Activated effector memory CD4-positive, alpha-beta T cell treated with anti-CD3 and anti-CD28 coated beads, Interleukin-2, amount 50 U/mL, for 16 hours (primary cell): ENCODE measurements around the gene STX11.
"Not testable (repeated sequence)": the region's sequence is repeated elsewhere in the genome, so short reads cannot be mapped to it uniquely, and the experiment has no call there.

ENCODE experiments used
- DNase-seq: peaks from one replicate; pipeline ENCODE4 v3.0.0-alpha.2; 2020

STX11 gene

GRCh38 chr6:144178323-144178722 lies 28.0 kb downstream of the STX11 start:
- no peak for DNase-seq

DNA sequence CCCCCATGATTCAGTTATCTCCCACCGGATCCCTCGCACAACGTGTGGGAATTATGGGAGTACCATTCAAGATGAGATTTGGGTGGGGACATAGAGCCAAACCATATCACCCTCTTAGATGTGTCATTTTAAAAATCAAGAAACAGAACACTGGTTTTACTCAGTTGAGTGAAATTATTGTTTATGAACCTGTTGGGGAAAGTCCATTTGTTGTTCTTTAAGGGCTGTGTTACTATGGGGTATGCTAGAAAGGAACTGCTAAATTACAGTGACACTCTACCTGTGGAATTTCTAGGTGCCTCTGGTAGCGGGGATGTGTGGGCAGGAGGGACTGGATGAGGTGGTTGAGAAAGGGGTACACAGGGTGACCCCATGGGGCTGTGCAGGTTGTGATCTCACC lies 28.9 kb downstream of the STX11 start:
- DNase-seq: no peak

DNA sequence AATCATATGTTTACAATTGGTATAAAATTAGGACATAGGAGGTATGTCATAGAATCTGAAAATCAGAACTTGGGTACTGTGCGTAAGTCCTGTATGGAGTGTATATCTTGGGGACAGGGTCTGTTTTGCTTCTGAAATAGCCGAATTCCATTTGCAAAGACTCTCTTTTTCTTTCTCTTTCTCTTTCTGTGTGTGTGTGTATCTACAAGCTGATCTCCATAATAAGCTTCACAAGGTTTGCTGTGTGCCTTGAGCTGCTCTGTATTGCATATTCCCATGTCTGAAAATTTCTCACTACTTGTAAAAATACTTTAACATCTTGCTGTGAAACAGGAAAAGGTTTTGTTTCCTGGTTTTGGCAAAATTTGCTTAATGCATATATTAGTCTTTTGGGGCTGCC lies 29.5 kb downstream of the STX11 start:
- DNase-seq: no peak

- DNase-seq: not testable (repeated sequence)
Observed at GRCh38 chr6:144180354-144180753, 30.0 kb downstream of the STX11 start.

DNA sequence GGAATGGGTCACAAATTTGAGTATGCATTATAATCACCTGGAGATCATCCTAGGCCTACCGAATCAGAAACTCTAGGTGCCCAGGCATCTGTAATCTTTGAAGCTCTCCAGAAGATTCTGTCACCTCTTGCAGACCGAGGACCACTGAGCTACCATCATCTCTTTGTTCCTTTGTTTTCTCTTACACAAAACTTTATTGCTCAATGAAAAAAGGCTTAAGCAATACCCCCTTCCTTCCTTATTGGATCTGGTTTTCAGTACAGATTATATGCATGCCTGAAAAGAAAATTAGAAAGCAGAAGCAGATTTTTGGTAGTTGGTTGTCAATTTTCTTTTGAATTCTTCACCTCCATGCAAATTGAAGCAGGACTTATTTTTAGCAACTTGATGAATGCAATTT lies 31.3 kb downstream of the STX11 start:
- no peak for DNase-seq

DNA sequence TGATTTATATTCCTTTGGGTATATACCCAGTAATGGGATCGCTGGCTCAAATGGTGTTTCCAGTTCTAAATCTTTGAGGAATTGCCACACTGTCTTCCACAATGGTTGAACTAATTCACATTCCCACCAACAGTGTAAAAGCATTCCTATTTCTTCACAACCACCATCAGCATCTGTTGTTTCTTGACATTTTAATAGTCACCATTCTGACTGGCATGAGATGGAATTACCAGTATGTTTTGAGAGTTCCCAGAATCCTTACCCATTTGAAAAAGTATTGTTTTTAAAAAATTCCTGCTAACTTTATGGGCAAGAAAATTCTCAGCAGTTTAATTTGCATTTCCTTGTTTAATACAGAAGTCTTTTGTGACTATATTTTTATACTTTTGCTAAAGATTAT lies 33.9 kb downstream of the STX11 start:
- DNase-seq: not testable (repeated sequence)

GRCh38 chr6:144185133-144185836 lies 35.0 kb downstream of the STX11 start:
- no peak for DNase-seq

DNA sequence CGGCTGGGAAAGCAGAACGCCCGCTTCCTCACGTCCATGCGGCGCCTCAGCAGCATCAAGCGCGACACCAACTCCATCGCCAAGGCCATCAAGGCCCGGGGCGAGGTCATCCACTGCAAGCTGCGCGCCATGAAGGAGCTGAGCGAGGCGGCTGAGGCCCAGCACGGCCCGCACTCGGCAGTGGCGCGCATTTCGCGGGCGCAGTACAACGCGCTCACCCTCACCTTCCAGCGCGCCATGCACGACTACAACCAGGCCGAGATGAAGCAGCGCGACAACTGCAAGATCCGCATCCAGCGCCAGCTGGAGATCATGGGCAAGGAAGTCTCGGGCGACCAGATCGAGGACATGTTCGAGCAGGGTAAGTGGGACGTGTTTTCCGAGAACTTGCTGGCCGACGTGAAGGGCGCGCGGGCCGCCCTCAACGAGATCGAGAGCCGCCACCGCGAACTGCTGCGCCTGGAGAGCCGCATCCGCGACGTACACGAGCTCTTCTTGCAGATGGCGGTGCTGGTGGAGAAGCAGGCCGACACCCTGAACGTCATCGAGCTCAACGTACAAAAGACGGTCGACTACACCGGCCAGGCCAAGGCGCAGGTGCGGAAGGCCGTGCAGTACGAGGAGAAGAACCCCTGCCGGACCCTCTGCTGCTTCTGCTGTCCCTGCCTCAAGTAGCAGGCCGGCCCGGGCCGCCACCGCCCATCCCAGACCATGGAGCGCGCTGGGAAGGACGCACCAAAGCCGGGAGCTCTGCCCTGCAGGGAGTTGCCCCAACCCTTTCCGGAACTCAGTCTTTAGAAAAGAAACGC lies 36.7 kb downstream of the STX11 start:
- no peak for DNase-seq

- no peak for DNase-seq
Observed at GRCh38 chr6:144189351-144189750, 39.0 kb downstream of the STX11 start.

- DNase-seq: no peak
Observed at GRCh38 chr6:144190080-144190479, 39.8 kb downstream of the STX11 start.

GRCh38 chr6:144190593-144190992 lies 40.3 kb downstream of the STX11 start:
- no peak for DNase-seq

- no peak for DNase-seq
Observed at GRCh38 chr6:144193181-144193580, 42.9 kb downstream of the STX11 start.

- no peak for DNase-seq
Observed at GRCh38 chr6:144194293-144194810, 44.0 kb downstream of the STX11 start.

- DNase-seq: no peak
Observed at GRCh38 chr6:144195671-144196270, 45.5 kb downstream of the STX11 start.

DNA sequence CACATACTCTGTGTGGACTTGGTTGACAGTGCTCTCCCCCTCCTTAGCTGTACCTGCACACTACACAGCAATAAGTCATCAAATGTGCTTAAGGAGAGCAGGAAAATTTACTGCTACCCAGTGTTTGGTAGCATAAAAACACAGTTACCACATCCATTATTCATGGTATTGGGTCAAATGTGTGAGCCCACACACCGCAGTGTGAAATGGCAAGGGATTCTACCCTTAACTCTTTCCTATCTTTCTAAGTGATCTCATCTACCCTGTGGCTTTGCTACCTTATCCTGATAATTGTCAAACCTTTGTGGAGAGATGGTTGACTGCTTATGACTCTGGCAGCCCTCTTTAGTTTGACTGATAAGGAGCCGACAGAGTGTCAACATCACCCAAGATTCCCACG lies 47.6 kb downstream of the STX11 start:
- no peak for DNase-seq

- no peak for DNase-seq
Observed at GRCh38 chr6:144202879-144203468, 52.7 kb downstream of the STX11 start.

DNA sequence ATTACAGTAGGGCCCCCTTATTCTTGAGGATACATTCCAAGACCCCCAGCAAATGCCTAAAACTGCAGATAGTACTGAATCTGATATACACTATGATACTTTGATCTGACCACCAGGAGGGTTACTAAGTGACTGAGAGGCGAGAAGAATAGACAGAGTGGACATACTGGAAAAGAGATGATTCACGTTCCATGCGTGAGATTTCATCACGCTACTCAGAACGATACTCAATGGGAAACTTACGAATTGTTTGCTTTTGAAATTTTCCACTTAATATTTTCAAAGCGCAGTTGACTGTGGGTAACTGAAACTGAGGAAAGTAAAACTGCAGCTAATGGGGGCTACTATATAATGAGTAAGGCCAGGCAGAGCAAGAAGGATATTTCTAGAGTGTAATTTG lies 60.8 kb downstream of the STX11 start:
- no peak for DNase-seq

DNA sequence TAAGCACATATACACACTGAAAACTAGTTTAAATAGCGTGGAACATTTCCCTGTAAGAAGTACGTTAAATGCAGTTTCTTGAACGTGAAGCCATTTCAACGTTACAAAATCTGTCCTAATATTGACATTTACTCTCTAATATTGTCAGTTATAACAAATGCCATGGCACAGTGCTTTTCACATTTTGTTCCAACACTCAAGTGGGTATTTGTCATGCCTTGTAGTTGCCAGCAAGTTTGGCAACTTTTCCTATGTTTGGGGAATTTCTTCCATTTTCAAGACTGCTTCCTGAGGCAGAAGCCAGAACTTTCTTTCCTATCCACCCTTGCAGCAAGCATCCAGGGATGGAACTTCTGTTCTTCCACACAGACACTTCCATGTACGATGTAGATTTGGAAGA lies 63.0 kb downstream of the STX11 start:
- no peak for DNase-seq

DNA sequence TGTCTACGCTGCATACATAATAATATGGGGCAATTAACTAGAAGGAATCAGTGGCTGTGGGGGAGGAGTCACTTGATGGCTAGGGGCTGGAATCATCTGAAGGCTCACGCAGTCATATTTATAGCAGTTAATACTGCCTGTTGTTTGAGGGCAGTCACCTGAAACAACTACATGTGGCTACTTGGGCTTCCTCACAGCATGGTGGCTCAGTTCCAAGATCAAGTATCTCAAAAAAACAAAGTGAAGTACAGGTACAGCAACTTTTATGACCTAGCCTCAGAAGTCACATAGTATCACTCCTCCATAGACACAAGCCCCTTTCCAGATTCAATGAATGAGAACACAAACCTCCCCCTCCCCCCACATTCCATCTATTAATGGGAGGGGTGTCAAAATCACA lies 63.7 kb downstream of the STX11 start:
- no peak for DNase-seq

GRCh38 chr6:144214622-144215401 lies 64.5 kb downstream of the STX11 start:
- DNase-seq: no peak

DNA sequence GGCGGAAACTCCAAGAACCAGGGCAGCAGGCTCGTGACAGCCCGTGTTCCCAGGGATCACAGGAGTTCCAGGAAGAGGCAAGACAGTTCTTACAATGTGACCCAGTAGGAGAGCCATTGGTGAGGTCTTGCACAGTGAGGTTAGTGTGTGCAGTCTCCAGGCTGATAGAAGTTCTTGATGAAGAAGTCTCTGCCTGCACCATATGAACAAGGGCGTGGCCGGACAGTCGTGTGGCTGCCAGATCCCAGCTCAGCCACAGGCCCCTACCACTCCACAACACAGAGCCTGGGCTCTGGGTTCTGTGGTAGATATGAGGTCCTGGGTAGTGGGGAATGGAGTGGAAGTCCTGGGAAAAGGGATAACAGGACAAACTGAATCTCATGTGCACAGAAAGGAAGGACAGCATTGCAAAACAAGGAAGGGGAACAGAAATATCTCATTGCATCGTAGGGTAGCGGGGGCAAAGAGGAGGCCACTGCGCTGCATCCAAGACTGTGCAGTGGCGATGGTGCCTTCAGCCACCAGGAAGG lies 65.2 kb downstream of the STX11 start:
- no peak for DNase-seq

DNA sequence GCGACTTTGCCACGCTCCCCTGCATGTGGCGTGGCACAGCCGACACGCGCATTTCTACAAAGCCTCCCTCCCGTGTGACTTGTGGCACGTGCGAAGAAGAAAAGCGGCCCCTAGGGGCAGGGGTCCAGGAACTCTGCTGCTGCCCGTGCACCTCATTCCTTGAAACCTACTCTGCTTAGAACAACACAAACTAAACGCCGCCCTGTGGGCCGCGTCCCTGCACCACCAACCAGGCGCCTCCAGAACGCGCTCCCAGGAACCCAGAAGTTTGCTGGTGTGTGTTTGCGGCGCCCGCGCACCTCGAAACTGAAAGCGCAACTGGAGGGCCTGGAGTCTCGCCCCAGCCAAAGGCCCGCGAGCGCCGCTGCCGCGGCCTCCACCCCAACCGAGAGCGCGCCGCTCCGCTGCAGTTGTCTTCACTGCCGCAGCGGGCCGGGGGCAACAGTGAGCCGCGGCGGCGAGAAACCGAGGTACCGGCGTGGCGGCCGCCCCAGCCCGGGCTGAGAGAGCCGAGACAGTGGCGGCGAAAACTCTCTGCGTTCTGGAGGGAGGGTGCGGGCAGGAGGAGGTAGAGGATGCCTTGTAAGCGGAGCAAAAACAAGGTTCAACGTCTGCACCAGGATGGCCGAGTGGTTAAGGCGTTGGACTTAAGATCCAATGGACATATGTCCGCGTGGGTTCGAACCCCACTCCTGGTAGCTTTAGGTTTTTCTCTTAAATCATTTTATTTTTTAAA lies 65.8 kb downstream of the STX11 start:
- DNase-seq: peak; percentile 95
